Thyroid gland (tissue), 4 donors: ENCODE results near the gene DROSHA. TPM values are rescaled to one million over a fixed set of nuclear protein-coding genes. Genes with fewer than 3 reads are reported as not detected.

Source experiments
- DNase-seq, 2 donors: peaks; one replicate each; pipeline ENCODE4 v3.0.0-alpha.2; 2019
- H3K27ac ChIP-seq, 3 donors: fragments of 200-600 bp; sonication (generic); 1 replicate in 2 of 3; 2 replicates in 1 of 3; pipeline ENCODE4 v1.5.1; 2016 to 2019; ENCODE audit warnings: mild to moderate bottlenecking in 1 of 3, moderate library complexity in 1 of 3
- H3K27me3 ChIP-seq: fragments of 200-600 bp; sonication (generic); one replicate; pipeline ENCODE4 v1.5.1; 2019
- H3K36me3 ChIP-seq, 2 donors: fragments of 200-600 bp; sonication (generic); one replicate each; pipeline ENCODE4 v1.5.1; 2016 to 2019
- H3K4me1 ChIP-seq, 2 donors: fragments of 200-600 bp; sonication (generic); one replicate each; pipeline ENCODE4 v1.5.1; 2017 to 2019
- H3K4me3 ChIP-seq, 3 donors: fragments of 200-600 bp; sonication (generic); replicated peaks in 1 of 3; 1 replicate in 2 of 3; 2 replicates in 1 of 3; pipeline ENCODE4 v1.5.1; 2016; ENCODE audit warnings: mild to moderate bottlenecking in 1 of 3
- H3K9me3 ChIP-seq: fragments of 200-600 bp; sonication (generic); one replicate; pipeline ENCODE4 v1.5.1; 2017
- CTCF ChIP-seq, 6 experiments: fragments of 200-600 bp in 3 of 6; fragments of 450-650 bp in 3 of 6; sonication (generic) in 3 of 6; IDR thresholded peaks; one replicate each; pipeline ENCODE4 v1.5.1; 2016 to 2019; ENCODE audit warnings: antibody characterized with exemption in 6 of 6, mild to moderate bottlenecking in 2 of 6, inconsistent platforms in 1 of 6, moderate library complexity in 1 of 6
- POLR2A ChIP-seq, 2 donors: fragments of 450-650 bp; IDR thresholded peaks; one replicate each; pipeline ENCODE4 v1.6.1; 2017; ENCODE audit warnings: antibody characterized with exemption in 2 of 2, mild to moderate bottlenecking in 2 of 2, moderate library complexity in 1 of 2
- WGBS, 2 donors: methylation state at CpG; one replicate each; pipeline ENCODE4 v1.1.5; 2017; 5-methylcytosine and 5-hydroxymethylcytosine counted together
- intact Hi-C: fragments of 100-400 bp; cut with DNase I; formaldehyde crosslinking; loops from one replicate; pipeline ENCODE4 v1.15.1; 2023
- total RNA-seq, 4 donors: library from RNA; depleted of rRNA; stranded (reverse); fragments of >200 nt; gene quantifications; one replicate each; pipeline ENCODE4 v1.2.3, GENCODE V29; 2016

DROSHA gene
- total RNA-seq, 4 donors from 2014 or later: 45.6 to 52.3 (median 46.2) TPM

- TF ChIP-seq CTCF (IDR thresholded peaks at IDR 0.05): no peak
- TF ChIP-seq POLR2A (IDR thresholded peaks at IDR 0.05): no peak
- peaks cover 0 to 14% of the 10 kb centered on the region in 2 donors for H3K36me3 ChIP-seq
- no peak overlapping the region for H3K27ac ChIP-seq
- no peaks in the 10 kb centered on the region for H3K9me3 ChIP-seq
- no peaks in the 10 kb centered on the region for H3K4me1 ChIP-seq
- intact Hi-C loops: no loop called here
- DNase-seq: no peak
- H3K27me3 ChIP-seq: no peaks in the 10 kb centered on the region
- H3K4me3 ChIP-seq: no peak overlapping the region
Observed at GRCh38 chr5:31478901-31479300, 53.0 kb downstream of the DROSHA start.

GRCh38 chr5:31477971-31478370, 53.9 kb downstream of the DROSHA start:
- no peaks in the 10 kb centered on the region for H3K27me3 ChIP-seq
- DNase-seq: no peak
- 96 to 98% methylated on average over 5 of the region's 5 CpGs for WGBS, 2 donors
- intact Hi-C loops: no loop called here
- H3K36me3 ChIP-seq: peaks cover 0 to 9% of the 10 kb centered on the region in 2 donors
- no peak for TF ChIP-seq CTCF (IDR thresholded peaks at IDR 0.05)
- no peak for TF ChIP-seq POLR2A (IDR thresholded peaks at IDR 0.05)
- H3K4me3 ChIP-seq: no peak overlapping the region
- H3K9me3 ChIP-seq: no peaks in the 10 kb centered on the region
- no peak overlapping the region for H3K27ac ChIP-seq
- H3K4me1 ChIP-seq: no peaks in the 10 kb centered on the region

- H3K36me3 ChIP-seq: peaks cover 0 to 7% of the 10 kb centered on the region in 2 donors
- H3K27ac ChIP-seq: no peak overlapping the region
- TF ChIP-seq CTCF (IDR thresholded peaks at IDR 0.05) (no peak), POLR2A (IDR thresholded peaks at IDR 0.05) (no peak)
- no peak overlapping the region for H3K4me3 ChIP-seq
- no peaks in the 10 kb centered on the region for H3K4me1 ChIP-seq
- 97 to 98% methylated on average over 2 of the region's 2 CpGs for WGBS, 2 donors
- H3K9me3 ChIP-seq: no peaks in the 10 kb centered on the region
- H3K27me3 ChIP-seq: no peaks in the 10 kb centered on the region
- intact Hi-C loops: no loop called here
- DNase-seq: no peak
Observed at GRCh38 chr5:31477516-31477915, 54.4 kb downstream of the DROSHA start.

- 67 to 92% methylated on average over 4 of the region's 4 CpGs for WGBS, 2 donors
- Histone ChIP-seq H3K4me3 (no peak overlapping the region), H3K9me3 (no peaks in the 10 kb centered on the region), H3K27ac (no peak overlapping the region), H3K4me1 (no peaks in the 10 kb centered on the region), H3K27me3 (no peaks in the 10 kb centered on the region), H3K36me3 (no peaks in the 10 kb centered on the region)
- TF ChIP-seq POLR2A (IDR thresholded peaks at IDR 0.05) (no peak), CTCF (IDR thresholded peaks at IDR 0.05) (no peak)
- no peak for DNase-seq
- intact Hi-C loops: no loop called here
Observed at GRCh38 chr5:31476738-31477141, 55.2 kb downstream of the DROSHA start.

GRCh38 chr5:31471916-31472315, 60.0 kb downstream of the DROSHA start:
- no peaks in the 10 kb centered on the region for H3K9me3 ChIP-seq
- peaks cover 10 to 14% of the 10 kb centered on the region in 2 donors for H3K4me1 ChIP-seq
- H3K36me3 ChIP-seq: no peaks in the 10 kb centered on the region
- peak in 1 of 2 donors; percentile 12 for DNase-seq
- WGBS, 2 donors: 86 to 97% methylated on average over 1 of the region's 1 CpG
- H3K4me3 ChIP-seq: no peak overlapping the region
- TF ChIP-seq CTCF (IDR thresholded peaks at IDR 0.05): no peak
- TF ChIP-seq POLR2A (IDR thresholded peaks at IDR 0.05): no peak
- intact Hi-C loops: no loop called here
- H3K27ac ChIP-seq: no peak overlapping the region
- H3K27me3 ChIP-seq: no peaks in the 10 kb centered on the region
